Measurements from ENCODE around the gene PTGIS. TPM values are rescaled to one million over a fixed set of nuclear protein-coding genes. Genes with fewer than 3 reads are reported as not detected.

The PTGIS gene
- total RNA-seq, 2 experiments from 2014 or later, result not detected

- ChIA-PET CTCF (ENCODE audit: unreplicated experiment) (no interaction called here), POLR2A (no interaction called here)
- no peaks in the 10 kb centered on the region for H3K9me2 ChIP-seq (ENCODE audit: insufficient read depth, low read length)
- H3K36me3 ChIP-seq (ENCODE audit: insufficient read depth, low read length), result no peaks in the 10 kb centered on the region
- no peak for TF ChIP-seq EZH2phosphoT487 (IDR thresholded peaks at IDR 0.05; ENCODE audit: borderline replicate concordance, low read depth, low read length)
- TF ChIP-seq CTCF (conservative IDR thresholded peaks at IDR 0.05; ENCODE audit: low read length), result no peak
- intact Hi-C loops (cut with micrococcal nuclease; ENCODE audit: unreplicated experiment), result no loop called here
- no peaks in the 10 kb centered on the region for H3K9me3 ChIP-seq (ENCODE audit: low read length)
- H3K4me1 ChIP-seq (ENCODE audit: insufficient read depth, low read length, poor library complexity, severe bottlenecking), result no peaks in the 10 kb centered on the region
- DNase-seq (ENCODE audit: low spot score), result no peak
- no TSS peak for BruUV-seq (replicated peaks)
- H3K4me2 ChIP-seq (ENCODE audit: low read length), result no peak overlapping the region
- no peaks in the 10 kb centered on the region for H4K20me1 ChIP-seq (ENCODE audit: insufficient read depth, low read length)
- no peak overlapping the region for H3K4me3 ChIP-seq (ENCODE audit: low read depth, low read length, poor library complexity, severe bottlenecking)
- H3K27ac ChIP-seq (ENCODE audit: low read depth, low read length, poor library complexity, severe bottlenecking), result no peak overlapping the region
- no peak overlapping the region for H2AFZ ChIP-seq (ENCODE audit: low read length)
- no peaks in the 10 kb centered on the region for H3K79me2 ChIP-seq (ENCODE audit: insufficient read depth, low read depth, low read length)
These were observed 84.8 kb downstream of the PTGIS start for GRCh38 chr20:49483018-49483695.

- Histone ChIP-seq H3K79me2 (ENCODE audit: insufficient read depth, low read depth, low read length) (no peaks in the 10 kb centered on the region), H3K4me1 (ENCODE audit: insufficient read depth, low read length, poor library complexity, severe bottlenecking) (no peaks in the 10 kb centered on the region), H3K9me3 (ENCODE audit: low read length) (no peaks in the 10 kb centered on the region), H4K20me1 (ENCODE audit: insufficient read depth, low read length) (no peaks in the 10 kb centered on the region), H3K4me2 (ENCODE audit: low read length) (no peak within 1 kb of the TSS), H3K9me2 (ENCODE audit: insufficient read depth, low read length) (no peaks in the 10 kb centered on the region), H2AFZ (ENCODE audit: low read length) (no peak within 1 kb of the TSS), H3K4me3 (ENCODE audit: low read depth, low read length, poor library complexity, severe bottlenecking) (no peak within 1 kb of the TSS), H3K36me3 (ENCODE audit: insufficient read depth, low read length) (no peaks in the 10 kb centered on the region), H3K27ac (ENCODE audit: low read depth, low read length, poor library complexity, severe bottlenecking) (no peak within 1 kb of the TSS)
- no TSS peak for BruUV-seq (replicated peaks)
- ChIA-PET CTCF (ENCODE audit: unreplicated experiment) (no interaction called here), POLR2A (no interaction called here)
- TF ChIP-seq CTCF (conservative IDR thresholded peaks at IDR 0.05; ENCODE audit: low read length) (no peak), EZH2phosphoT487 (IDR thresholded peaks at IDR 0.05; ENCODE audit: borderline replicate concordance, low read depth, low read length) (no peak)
- peak; percentile 19 for DNase-seq (ENCODE audit: low spot score)
- intact Hi-C loops (cut with micrococcal nuclease; ENCODE audit: unreplicated experiment), result no loop called here
These were observed 85.3 kb downstream of the PTGIS start, which contains the start of gene KCNB1 for GRCh38 chr20:49482621-49483017. Gene KCNB1 (minus strand): TSS chr20:49482668. CDS start chr20:49482480, 188 bp downstream.

- Histone ChIP-seq H3K4me3 (ENCODE audit: low read depth, low read length, poor library complexity, severe bottlenecking) (no peak overlapping the region), H4K20me1 (ENCODE audit: insufficient read depth, low read length) (no peaks in the 10 kb centered on the region), H3K4me2 (ENCODE audit: low read length) (no peak overlapping the region), H3K4me1 (ENCODE audit: insufficient read depth, low read length, poor library complexity, severe bottlenecking) (no peaks in the 10 kb centered on the region), H3K27ac (ENCODE audit: low read depth, low read length, poor library complexity, severe bottlenecking) (no peak overlapping the region), H3K9me3 (ENCODE audit: low read length) (no peaks in the 10 kb centered on the region), H3K9me2 (ENCODE audit: insufficient read depth, low read length) (no peaks in the 10 kb centered on the region), H2AFZ (ENCODE audit: low read length) (no peak overlapping the region), H3K36me3 (ENCODE audit: insufficient read depth, low read length) (no peaks in the 10 kb centered on the region), H3K79me2 (ENCODE audit: insufficient read depth, low read depth, low read length) (no peaks in the 10 kb centered on the region)
- no peak for TF ChIP-seq CTCF (conservative IDR thresholded peaks at IDR 0.05; ENCODE audit: low read length)
- intact Hi-C loops (cut with micrococcal nuclease; ENCODE audit: unreplicated experiment), result no loop called here
- no TSS peak for BruUV-seq (replicated peaks)
- ChIA-PET POLR2A (no interaction called here), CTCF (ENCODE audit: unreplicated experiment) (no interaction called here)
- DNase-seq (ENCODE audit: low spot score), result no peak
These were observed 85.8 kb downstream of the PTGIS start for GRCh38 chr20:49482173-49482572.
